Measurements from ENCODE around the gene ITGA1.
"Not testable (repeated sequence)": the region's sequence is repeated elsewhere in the genome, so short reads cannot be mapped to it uniquely, and the experiment has no call there.

The ITGA1 gene

GRCh38 chr5:52956915-52957747, 169.4 kb downstream of the ITGA1 start:
- no peak for DNase-seq (ENCODE audit: low read depth)

- DNase-seq (ENCODE audit: low read depth): no peak
Measured at GRCh38 chr5:52961274-52961681, 173.6 kb downstream of the ITGA1 start.

GRCh38 chr5:52963636-52964035, 175.9 kb downstream of the ITGA1 start:
- DNase-seq (ENCODE audit: low read depth): no peak

- no peak for DNase-seq (ENCODE audit: low read depth)
Measured at GRCh38 chr5:52964138-52964537, 176.4 kb downstream of the ITGA1 start.

GRCh38 chr5:52976157-52976556, 188.4 kb downstream of the ITGA1 start:
- not testable (repeated sequence) for DNase-seq (ENCODE audit: low read depth)

- DNase-seq (ENCODE audit: low read depth): no peak
Measured at GRCh38 chr5:52977264-52977897, 189.7 kb downstream of the ITGA1 start.

- DNase-seq (ENCODE audit: low read depth): no peak
Measured at GRCh38 chr5:52981507-52981906, 193.8 kb downstream of the ITGA1 start.

GRCh38 chr5:52983731-52984636, 196.3 kb downstream of the ITGA1 start:
- no peak for DNase-seq (ENCODE audit: low read depth)

- no peak for DNase-seq (ENCODE audit: low read depth)
Measured at GRCh38 chr5:52985306-52985705, 197.6 kb downstream of the ITGA1 start.

GRCh38 chr5:52987711-52988331, 200.1 kb downstream of the ITGA1 start:
- no peak for DNase-seq (ENCODE audit: low read depth)

GRCh38 chr5:52988335-52989024, 200.8 kb downstream of the ITGA1 start:
- DNase-seq (ENCODE audit: low read depth): no peak

- DNase-seq (ENCODE audit: low read depth): peak; percentile 5
Measured at GRCh38 chr5:52989025-52989780, 201.5 kb downstream of the ITGA1 start, which contains the start of gene ITGA2. Gene ITGA2, plus strand, starts transcription at chr5:52989352. Its CDS starts 117 bp downstream, at chr5:52989469.

- DNase-seq (ENCODE audit: low read depth): peak; percentile 9
Measured at GRCh38 chr5:52989781-52990527, 202.2 kb downstream of the ITGA1 start.

GRCh38 chr5:52990528-52990925, 202.8 kb downstream of the ITGA1 start:
- no peak for DNase-seq (ENCODE audit: low read depth)

GRCh38 chr5:52993367-52993766, 205.7 kb downstream of the ITGA1 start:
- no peak for DNase-seq (ENCODE audit: low read depth)

- DNase-seq (ENCODE audit: low read depth): no peak
Measured at GRCh38 chr5:52994266-52994665, 206.6 kb downstream of the ITGA1 start.

- DNase-seq (ENCODE audit: low read depth): no peak
Measured at GRCh38 chr5:52995095-52995494, 207.4 kb downstream of the ITGA1 start.

GRCh38 chr5:52995914-52996313, 208.2 kb downstream of the ITGA1 start:
- DNase-seq (ENCODE audit: low read depth): no peak

GRCh38 chr5:52996979-52997378, 209.3 kb downstream of the ITGA1 start:
- DNase-seq (ENCODE audit: low read depth): no peak

GRCh38 chr5:52997424-52997823, 209.7 kb downstream of the ITGA1 start:
- DNase-seq (ENCODE audit: low read depth): no peak
